ENCODE measurements around the gene FIGNL1.

DNA sequence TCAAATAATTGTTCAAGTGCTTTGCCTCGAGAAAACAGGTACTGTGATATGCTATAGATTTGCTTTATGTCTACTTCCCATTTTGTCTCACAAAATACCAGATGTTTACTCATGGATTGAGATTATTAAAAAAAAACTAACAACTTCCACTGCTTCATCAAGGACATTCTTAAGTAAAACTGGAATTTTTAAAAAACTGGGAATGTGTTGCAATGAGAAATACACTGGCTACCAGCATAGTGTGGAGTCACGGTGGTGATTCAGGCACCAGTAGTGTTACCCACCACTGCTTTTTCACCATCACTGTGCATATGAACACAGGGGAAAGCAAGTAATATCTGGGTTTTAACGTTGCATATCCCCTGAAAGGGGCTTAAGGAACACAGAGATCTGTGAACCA is 21.2 kb downstream of the FIGNL1 start:
- TF ChIP-seq EP300 (IDR thresholded peaks at IDR 0.05): no peak
- TF ChIP-seq, protein P1, sequence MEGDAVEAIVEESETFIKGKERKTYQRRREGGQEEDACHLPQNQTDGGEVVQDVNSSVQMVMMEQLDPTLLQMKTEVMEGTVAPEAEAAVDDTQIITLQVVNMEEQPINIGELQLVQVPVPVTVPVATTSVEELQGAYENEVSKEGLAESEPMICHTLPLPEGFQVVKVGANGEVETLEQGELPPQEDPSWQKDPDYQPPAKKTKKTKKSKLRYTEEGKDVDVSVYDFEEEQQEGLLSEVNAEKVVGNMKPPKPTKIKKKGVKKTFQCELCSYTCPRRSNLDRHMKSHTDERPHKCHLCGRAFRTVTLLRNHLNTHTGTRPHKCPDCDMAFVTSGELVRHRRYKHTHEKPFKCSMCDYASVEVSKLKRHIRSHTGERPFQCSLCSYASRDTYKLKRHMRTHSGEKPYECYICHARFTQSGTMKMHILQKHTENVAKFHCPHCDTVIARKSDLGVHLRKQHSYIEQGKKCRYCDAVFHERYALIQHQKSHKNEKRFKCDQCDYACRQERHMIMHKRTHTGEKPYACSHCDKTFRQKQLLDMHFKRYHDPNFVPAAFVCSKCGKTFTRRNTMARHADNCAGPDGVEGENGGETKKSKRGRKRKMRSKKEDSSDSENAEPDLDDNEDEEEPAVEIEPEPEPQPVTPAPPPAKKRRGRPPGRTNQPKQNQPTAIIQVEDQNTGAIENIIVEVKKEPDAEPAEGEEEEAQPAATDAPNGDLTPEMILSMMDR (IDR thresholded peaks at IDR 0.05): no peak

Data from upper lobe of left lung (tissue), 4 donors.